Hepatocyte (in vitro differentiated cells): ENCODE results near the gene ZIC5. TPM values are rescaled to one million over a fixed set of nuclear protein-coding genes. Genes with fewer than 3 reads are reported as not detected.

Source experiments
- DNase-seq: peaks from one replicate; pipeline ENCODE4 v3.0.0-alpha.2; 2016; ENCODE audit warnings: low spot score
- H2AFZ ChIP-seq: fragments of 200-600 bp; sonication (generic); 2 replicates; pipeline ENCODE4 v1.6.0; 2016; ENCODE audit warnings: antibody characterized with exemption, mild to moderate bottlenecking
- H3K27ac ChIP-seq: fragments of 200-600 bp; sonication (generic); 2 replicates; pipeline ENCODE4 v1.5.1; 2016; ENCODE audit warnings: mild to moderate bottlenecking
- H3K27me3 ChIP-seq: fragments of 200-600 bp; sonication (generic); 2 replicates; pipeline ENCODE4 v1.6.1; 2016
- H3K36me3 ChIP-seq: fragments of 200-600 bp; sonication (generic); replicated peaks from 2 replicates; pipeline ENCODE4 v1.5.1; 2016; ENCODE audit warnings: low read depth; ENCODE audit not compliant: insufficient read depth
- H3K4me1 ChIP-seq: fragments of 200-600 bp; sonication (generic); 2 replicates; pipeline ENCODE4 v1.5.1; 2016; ENCODE audit warnings: mild to moderate bottlenecking, moderate library complexity; ENCODE audit not compliant: insufficient read depth
- H3K4me2 ChIP-seq: fragments of 200-600 bp; sonication (generic); 2 replicates; pipeline ENCODE4 v1.6.0; 2016
- H3K4me3 ChIP-seq: fragments of 200-600 bp; sonication (generic); 2 replicates; pipeline ENCODE4 v1.5.1; 2016; ENCODE audit warnings: mild to moderate bottlenecking
- H3K79me2 ChIP-seq: fragments of 200-600 bp; sonication (generic); 2 replicates; pipeline ENCODE4 v1.6.0; 2017; ENCODE audit warnings: mild to moderate bottlenecking
- H3K9me2 ChIP-seq: fragments of 200-600 bp; sonication (generic); replicated peaks from 2 replicates; pipeline ENCODE4 v1.6.0; 2017; ENCODE audit warnings: mild to moderate bottlenecking; ENCODE audit not compliant: insufficient read depth
- H3K9me3 ChIP-seq: fragments of 200-600 bp; sonication (generic); 2 replicates; pipeline ENCODE4 v1.5.1; 2016; ENCODE audit warnings: low read depth, mild to moderate bottlenecking
- H4K20me1 ChIP-seq: fragments of 200-600 bp; sonication (generic); 2 replicates; pipeline ENCODE4 v1.6.0; 2016; ENCODE audit warnings: mild to moderate bottlenecking; ENCODE audit not compliant: insufficient read depth, poor library complexity, severe bottlenecking
- CTCF ChIP-seq: fragments of 200-600 bp; sonication (generic); IDR thresholded peaks from 2 replicates; pipeline ENCODE4 v1.5.1; 2016; ENCODE audit warnings: antibody characterized with exemption, mild to moderate bottlenecking; ENCODE audit not compliant: poor library complexity
- EZH2 ChIP-seq: fragments of 200-600 bp; sonication (generic); IDR thresholded peaks from 2 replicates; pipeline ENCODE4 v1.6.1; 2016; ENCODE audit warnings: antibody characterized with exemption, mild to moderate bottlenecking, borderline replicate concordance
- EZH2phosphoT487 ChIP-seq: fragments of 200-600 bp; sonication (generic); IDR thresholded peaks from one replicate; pipeline ENCODE4 v1.6.1; 2018; ENCODE audit warnings: antibody characterized with exemption, mild to moderate bottlenecking, low read depth, moderate library complexity; ENCODE audit not compliant: unreplicated experiment, severe bottlenecking
- WGBS: methylation state at CpG from one replicate; pipeline ENCODE4 v1.1.6; 2016; ENCODE audit warnings: low lambda C conversion rate; ENCODE audit errors: missing lambda C conversion rate; 5-methylcytosine and 5-hydroxymethylcytosine counted together
- polyA plus RNA-seq: library from polyadenylated mRNA; unstranded; fragments of >200 nt; fragmentation: Nextera tagmentation; extraction: Ambion mirVana; gene quantifications from 2 replicates; pipeline ENCODE4 v1.2.1, GENCODE V29; 2016
- total RNA-seq: library from RNA; depleted of rRNA; stranded (reverse); fragments of >200 nt; gene quantifications from 2 replicates; pipeline ENCODE4 v1.2.3, GENCODE V29; 2014

The ZIC5 gene
- total and polyA plus RNA-seq, 2 experiments from 2014 or later = 0.13 TPM; not detected in 1

- no peaks in the 10 kb centered on the region for H3K36me3 ChIP-seq
- no peak for DNase-seq
- H3K4me1 ChIP-seq = peaks cover 27% of the 10 kb centered on the region
- H3K4me2 ChIP-seq = peak overlapping the region; percentile 72
- H4K20me1 ChIP-seq = no peaks in the 10 kb centered on the region
- H3K27me3 ChIP-seq = peaks cover 98% of the 10 kb centered on the region
- no peak overlapping the region for H2AFZ ChIP-seq
- H3K9me2 ChIP-seq = no peaks in the 10 kb centered on the region
- H3K4me3 ChIP-seq = no peak overlapping the region
- no peaks in the 10 kb centered on the region for H3K9me3 ChIP-seq
- 3% methylated on average over 35 of the region's 35 CpGs for WGBS
- H3K27ac ChIP-seq = no peak overlapping the region
- no peaks in the 10 kb centered on the region for H3K79me2 ChIP-seq
- TF ChIP-seq EZH2 (peak; percentile 94), EZH2phosphoT487 (no peak), CTCF (no peak)
Observed at GRCh38 chr13:99958406-99959126, 13.0 kb downstream of the ZIC5 start.

- H3K4me3 ChIP-seq = no peak overlapping the region
- peaks cover 27% of the 10 kb centered on the region for H3K4me1 ChIP-seq
- no peak overlapping the region for H3K27ac ChIP-seq
- H3K36me3 ChIP-seq = no peaks in the 10 kb centered on the region
- no peak for DNase-seq
- no peaks in the 10 kb centered on the region for H4K20me1 ChIP-seq
- no peaks in the 10 kb centered on the region for H3K9me3 ChIP-seq
- H3K79me2 ChIP-seq = no peaks in the 10 kb centered on the region
- peaks cover 98% of the 10 kb centered on the region for H3K27me3 ChIP-seq
- peak overlapping the region; percentile 40 for H2AFZ ChIP-seq
- WGBS = 4% methylated on average over 55 of the region's 68 CpGs
- TF ChIP-seq EZH2phosphoT487 = peak; percentile 75
- TF ChIP-seq EZH2 = peak; percentile 94
- no peak for TF ChIP-seq CTCF
- H3K9me2 ChIP-seq = no peaks in the 10 kb centered on the region
- peak overlapping the region; percentile 91 for H3K4me2 ChIP-seq
Observed at GRCh38 chr13:99956473-99957349, 14.9 kb downstream of the ZIC5 start.

GRCh38 chr13:99955747-99956472 lies 15.7 kb downstream of the ZIC5 start:
- H2AFZ ChIP-seq = peak overlapping the region; percentile 40
- peaks cover 96% of the 10 kb centered on the region for H3K27me3 ChIP-seq
- H3K4me1 ChIP-seq = peaks cover 27% of the 10 kb centered on the region
- no peaks in the 10 kb centered on the region for H4K20me1 ChIP-seq
- TF ChIP-seq EZH2 = peak; percentile 10
- TF ChIP-seq CTCF = no peak
- WGBS = 7% methylated on average over 56 of the region's 57 CpGs
- H3K27ac ChIP-seq = no peak overlapping the region
- peak overlapping the region; percentile 91 for H3K4me2 ChIP-seq
- H3K79me2 ChIP-seq = no peaks in the 10 kb centered on the region
- H3K4me3 ChIP-seq = no peak overlapping the region
- DNase-seq = no peak
- no peaks in the 10 kb centered on the region for H3K9me2 ChIP-seq
- no peaks in the 10 kb centered on the region for H3K36me3 ChIP-seq
- no peaks in the 10 kb centered on the region for H3K9me3 ChIP-seq
